WTC11 (cell line): ENCODE results near the gene FBRSL1. TPM values are rescaled to one million over a fixed set of nuclear protein-coding genes. Genes with fewer than 3 reads are reported as not detected.

ENCODE experiments used
- ATAC-seq: fragments of 200-7000 bp; cut with Tn5 transposase; 2 replicates; pipeline ENCODE4 v1.10.0; 2021; ENCODE audit warnings: mild to moderate bottlenecking, moderate library complexity
- CTCF ChIA-PET: fragments of 300-600 bp; sonication (Branson Sonifier 250); formaldehyde crosslinking; loops from one replicate; lab custom pipeline; 2021; ENCODE audit warnings: antibody characterized with exemption; lab: Charles Lee
- POLR2A ChIA-PET: fragments of 350-600 bp; sonication (Branson Sonifier 250); formaldehyde crosslinking; loops from one replicate; lab custom pipeline; 2021; ENCODE audit warnings: antibody characterized with exemption; lab: Charles Lee
- DNase-seq: peaks from one replicate; pipeline ENCODE4 v3.0.0; 2021; ENCODE audit warnings: low spot score
- H3K27ac Mint-ChIP-seq: 2 replicates; pipeline ENCODE4 v1.8.0; 2021; ENCODE audit warnings: mixed read lengths
- H3K27me3 Mint-ChIP-seq: 2 replicates; pipeline ENCODE4 v1.8.0; 2021; ENCODE audit warnings: low read depth, mild to moderate bottlenecking, moderate library complexity, mixed read lengths
- H3K36me3 Mint-ChIP-seq: 2 replicates; pipeline ENCODE4 v1.8.0; 2021; ENCODE audit warnings: mixed read lengths
- H3K4me1 Mint-ChIP-seq: 2 replicates; pipeline ENCODE4 v1.8.0; 2022; ENCODE audit warnings: mixed read lengths
- H3K4me3 Mint-ChIP-seq: 2 replicates; pipeline ENCODE4 v1.8.0; 2021; ENCODE audit warnings: mild to moderate bottlenecking, moderate library complexity, mixed read lengths
- H3K9me3 Mint-ChIP-seq: 2 replicates; pipeline ENCODE4 v1.8.0; 2021; ENCODE audit warnings: mixed read lengths
- ATF2 ChIP-seq: sonication (generic); formaldehyde crosslinking; IDR thresholded peaks from 2 replicates; pipeline ENCODE4 v1.8.1; 2022; ENCODE audit warnings: low read depth, missing genetic modification reagents, borderline replicate concordance
- ATF6 ChIP-seq: sonication (generic); formaldehyde crosslinking; IDR thresholded peaks from 2 replicates; pipeline ENCODE4 v1.8.1; 2023; ENCODE audit warnings: mild to moderate bottlenecking, missing genetic modification reagents
- CDX4 ChIP-seq: fragments of 250-450 bp; sonication (Bioruptor Pico); IDR thresholded peaks from 2 replicates; pipeline ENCODE4 v1.9.0; 2021; ENCODE audit warnings: moderate library complexity, mild to moderate bottlenecking, inconsistent platforms, borderline replicate concordance
- E2F4 ChIP-seq: sonication (generic); formaldehyde crosslinking; IDR thresholded peaks from 2 replicates; pipeline ENCODE4 v1.8.1; 2022; ENCODE audit warnings: low read depth, mild to moderate bottlenecking, moderate library complexity, missing genetic modification reagents, borderline replicate concordance
- ETV6 ChIP-seq: sonication (generic); formaldehyde crosslinking; IDR thresholded peaks from 2 replicates; pipeline ENCODE4 v1.8.1; 2022; ENCODE audit warnings: mild to moderate bottlenecking, missing genetic modification reagents
- FOXK1 ChIP-seq: sonication (generic); formaldehyde crosslinking; IDR thresholded peaks from 2 replicates; pipeline ENCODE4 v1.8.0; 2022; ENCODE audit warnings: mild to moderate bottlenecking, moderate library complexity, missing genetic modification reagents
- GABPB1 ChIP-seq: sonication (generic); formaldehyde crosslinking; IDR thresholded peaks from 2 replicates; pipeline ENCODE4 v1.8.1; 2023; ENCODE audit warnings: mild to moderate bottlenecking, missing genetic modification reagents
- HMGA2 ChIP-seq: fragments of 250-450 bp; sonication (Bioruptor Pico); IDR thresholded peaks from 2 replicates; pipeline ENCODE4 v1.4.0; 2021; ENCODE audit warnings: mild to moderate bottlenecking, moderate library complexity
- IRF2 ChIP-seq: sonication (generic); formaldehyde crosslinking; IDR thresholded peaks from 2 replicates; pipeline ENCODE4 v1.8.0; 2022; ENCODE audit warnings: low read depth, missing genetic modification reagents, borderline replicate concordance
- JAZF1 ChIP-seq: fragments of 250-450 bp; sonication (Bioruptor Pico); IDR thresholded peaks from 2 replicates; pipeline ENCODE4 v1.9.0; 2021; ENCODE audit warnings: moderate library complexity, mild to moderate bottlenecking, inconsistent platforms
- MYBL2 ChIP-seq: sonication (generic); formaldehyde crosslinking; IDR thresholded peaks from 2 replicates; pipeline ENCODE4 v1.8.1; 2023; ENCODE audit warnings: mild to moderate bottlenecking, moderate library complexity, missing genetic modification reagents
- NR2C2 ChIP-seq: sonication (generic); formaldehyde crosslinking; IDR thresholded peaks from 2 replicates; pipeline ENCODE4 v1.8.0; 2022; ENCODE audit warnings: mild to moderate bottlenecking, missing genetic modification reagents
- RELA ChIP-seq: sonication (generic); formaldehyde crosslinking; IDR thresholded peaks from 2 replicates; pipeline ENCODE4 v1.8.1; 2022; ENCODE audit warnings: missing genetic modification reagents, mild to moderate bottlenecking, borderline replicate concordance
- RORB ChIP-seq: fragments of 250-450 bp; sonication (Bioruptor Pico); IDR thresholded peaks from 2 replicates; pipeline ENCODE4 v1.9.0; 2021; ENCODE audit warnings: mild to moderate bottlenecking
- SOX15 ChIP-seq: fragments of 250-450 bp; sonication (Bioruptor Pico); IDR thresholded peaks from 2 replicates; pipeline ENCODE4 v1.9.0; 2021; ENCODE audit warnings: mild to moderate bottlenecking
- ZBTB21 ChIP-seq: sonication (generic); formaldehyde crosslinking; IDR thresholded peaks from 2 replicates; pipeline ENCODE4 v1.8.1; 2023; ENCODE audit warnings: mild to moderate bottlenecking, missing genetic modification reagents, borderline replicate concordance
- ZNF121 ChIP-seq: sonication (generic); formaldehyde crosslinking; IDR thresholded peaks from 2 replicates; pipeline ENCODE4 v1.8.0; 2023; ENCODE audit warnings: missing genetic modification reagents
- ZNF232 ChIP-seq: sonication (generic); formaldehyde crosslinking; IDR thresholded peaks from 2 replicates; pipeline ENCODE4 v1.8.0; 2022; ENCODE audit warnings: mild to moderate bottlenecking, missing genetic modification reagents
- ZNF396 ChIP-seq: fragments of 250-450 bp; sonication (Bioruptor Pico); IDR thresholded peaks from 2 replicates; pipeline ENCODE4 v1.8.0; 2021; ENCODE audit warnings: mild to moderate bottlenecking, moderate library complexity, borderline replicate concordance
- ZSCAN18 ChIP-seq: fragments of 250-450 bp; sonication (Bioruptor Pico); IDR thresholded peaks from 2 replicates; pipeline ENCODE4 v2.1.2; 2022; ENCODE audit warnings: mild to moderate bottlenecking, moderate library complexity
- total RNA-seq: library from RNA; stranded (reverse); gene quantifications from 3 replicates; pipeline ENCODE4 v1.2.3, GENCODE V29; 2021
- TF ChIP-seq, protein P1 (sequence below): sonication (generic); formaldehyde crosslinking; IDR thresholded peaks from 2 replicates; pipeline ENCODE4 v1.8.1; 2023; ENCODE audit warnings: mild to moderate bottlenecking, moderate library complexity, missing genetic modification reagents
- TF ChIP-seq, protein P2 (sequence below): sonication (generic); formaldehyde crosslinking; conservative IDR thresholded peaks from 2 replicates; pipeline ENCODE4 v1.8.1; 2022; ENCODE audit warnings: mild to moderate bottlenecking, missing genetic modification reagents
- TF ChIP-seq, protein P3 (sequence below): fragments of 250-450 bp; sonication (Bioruptor Pico); conservative IDR thresholded peaks from 2 replicates; pipeline ENCODE4 v1.9.0; 2021; ENCODE audit warnings: mild to moderate bottlenecking

Gene FBRSL1
- total RNA-seq, 1 experiment from 2014 or later, result 129 TPM

- no peaks in the 10 kb centered on the region for H3K9me3 Mint-ChIP-seq
- POLR2A ChIA-PET, result no interaction called here
- DNase-seq, result no peak
- peaks cover 19% of the 10 kb centered on the region for H3K4me1 Mint-ChIP-seq
- ATAC-seq, result no peak
- CTCF ChIA-PET, result no interaction called here
- H3K27me3 Mint-ChIP-seq, result peaks cover 42% of the 10 kb centered on the region
- H3K4me3 Mint-ChIP-seq, result peak overlapping the region; percentile 76
- no peak for TF ChIP-seq JAZF1 (CRISPR knock-in tag)
- TF ChIP-seq ZNF396 (CRISPR knock-in tag), result no peak
- TF ChIP-seq, protein P1, sequence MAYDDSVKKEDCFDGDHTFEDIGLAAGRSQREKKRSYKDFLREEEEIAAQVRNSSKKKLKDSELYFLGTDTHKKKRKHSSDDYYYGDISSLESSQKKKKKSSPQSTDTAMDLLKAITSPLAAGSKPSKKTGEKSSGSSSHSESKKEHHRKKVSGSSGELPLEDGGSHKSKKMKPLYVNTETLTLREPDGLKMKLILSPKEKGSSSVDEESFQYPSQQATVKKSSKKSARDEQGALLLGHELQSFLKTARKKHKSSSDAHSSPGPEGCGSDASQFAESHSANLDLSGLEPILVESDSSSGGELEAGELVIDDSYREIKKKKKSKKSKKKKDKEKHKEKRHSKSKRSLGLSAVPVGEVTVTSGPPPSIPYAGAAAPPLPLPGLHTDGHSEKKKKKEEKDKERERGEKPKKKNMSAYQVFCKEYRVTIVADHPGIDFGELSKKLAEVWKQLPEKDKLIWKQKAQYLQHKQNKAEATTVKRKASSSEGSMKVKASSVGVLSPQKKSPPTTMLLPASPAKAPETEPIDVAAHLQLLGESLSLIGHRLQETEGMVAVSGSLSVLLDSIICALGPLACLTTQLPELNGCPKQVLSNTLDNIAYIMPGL (CRISPR knock-in tag), result no peak
- TF ChIP-seq NR2C2 (CRISPR knock-in tag), result no peak
- TF ChIP-seq ATF2, result no peak
- no peak for TF ChIP-seq ZNF232 (CRISPR knock-in tag)
- no peak for TF ChIP-seq FOXK1 (CRISPR knock-in tag)
- TF ChIP-seq MYBL2 (CRISPR knock-in tag), result no peak
- TF ChIP-seq HMGA2 (CRISPR knock-in tag), result no peak
- TF ChIP-seq ZBTB21 (CRISPR knock-in tag), result no peak
- no peak for TF ChIP-seq E2F4
- TF ChIP-seq ZSCAN18 (CRISPR knock-in tag), result no peak
- TF ChIP-seq RELA, result no peak
- no peak for TF ChIP-seq CDX4
- TF ChIP-seq ATF6 (CRISPR knock-in tag), result no peak
- no peak for TF ChIP-seq SOX15
- no peak overlapping the region; the same call in 1 of the 2 replicates for H3K27ac Mint-ChIP-seq
- H3K36me3 Mint-ChIP-seq, result no peaks in the 10 kb centered on the region
These were observed 629 bp downstream of the FBRSL1 start for GRCh38 chr12:132490422-132491137.

DNA sequence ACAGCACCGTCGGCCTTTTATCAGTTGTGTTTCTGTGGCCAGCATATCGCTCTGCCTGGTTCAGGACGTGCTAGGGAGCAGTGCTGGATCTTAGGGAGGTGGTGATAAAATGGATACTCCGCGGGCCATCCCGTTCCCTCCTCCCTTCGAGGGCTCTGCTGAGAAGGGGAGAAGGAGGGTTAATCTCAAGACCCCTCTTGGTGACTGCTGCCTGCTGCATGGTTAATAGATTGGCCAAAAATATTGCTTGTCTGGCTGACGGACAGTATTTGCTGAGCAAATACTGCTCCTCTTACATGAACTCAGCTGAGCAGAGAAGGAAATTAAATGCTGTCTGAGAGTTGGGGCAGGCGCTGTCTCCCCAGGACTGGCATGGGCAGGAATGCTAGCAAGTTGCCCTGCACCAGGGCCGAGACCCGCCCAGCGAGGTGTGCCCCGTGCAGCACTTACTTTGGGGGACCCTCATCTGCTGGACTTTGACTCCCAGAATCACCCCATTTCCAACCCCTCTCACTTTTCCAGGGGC, 1.2 kb downstream of the FBRSL1 start:
- Mint-ChIP-seq H3K27ac (no peak overlapping the region; the same call in 1 of the 2 replicates), H3K4me3 (peak overlapping the region; percentile 76), H3K27me3 (peaks cover 36% of the 10 kb centered on the region), H3K4me1 (peaks cover 19% of the 10 kb centered on the region), H3K9me3 (no peaks in the 10 kb centered on the region), H3K36me3 (no peaks in the 10 kb centered on the region)
- CTCF ChIA-PET, result no interaction called here
- POLR2A ChIA-PET, result no interaction called here
- DNase-seq (no peak), ATAC-seq (no peak)
- TF ChIP-seq, protein P2, sequence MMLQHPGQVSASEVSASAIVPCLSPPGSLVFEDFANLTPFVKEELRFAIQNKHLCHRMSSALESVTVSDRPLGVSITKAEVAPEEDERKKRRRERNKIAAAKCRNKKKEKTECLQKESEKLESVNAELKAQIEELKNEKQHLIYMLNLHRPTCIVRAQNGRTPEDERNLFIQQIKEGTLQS (CRISPR knock-in tag), result no peak
- TF ChIP-seq GABPB1 (CRISPR knock-in tag) (no peak), IRF2 (CRISPR knock-in tag) (no peak), ETV6 (CRISPR knock-in tag) (no peak), ZNF121 (CRISPR knock-in tag) (no peak), RORB (CRISPR knock-in tag) (no peak)
- TF ChIP-seq, protein P3, sequence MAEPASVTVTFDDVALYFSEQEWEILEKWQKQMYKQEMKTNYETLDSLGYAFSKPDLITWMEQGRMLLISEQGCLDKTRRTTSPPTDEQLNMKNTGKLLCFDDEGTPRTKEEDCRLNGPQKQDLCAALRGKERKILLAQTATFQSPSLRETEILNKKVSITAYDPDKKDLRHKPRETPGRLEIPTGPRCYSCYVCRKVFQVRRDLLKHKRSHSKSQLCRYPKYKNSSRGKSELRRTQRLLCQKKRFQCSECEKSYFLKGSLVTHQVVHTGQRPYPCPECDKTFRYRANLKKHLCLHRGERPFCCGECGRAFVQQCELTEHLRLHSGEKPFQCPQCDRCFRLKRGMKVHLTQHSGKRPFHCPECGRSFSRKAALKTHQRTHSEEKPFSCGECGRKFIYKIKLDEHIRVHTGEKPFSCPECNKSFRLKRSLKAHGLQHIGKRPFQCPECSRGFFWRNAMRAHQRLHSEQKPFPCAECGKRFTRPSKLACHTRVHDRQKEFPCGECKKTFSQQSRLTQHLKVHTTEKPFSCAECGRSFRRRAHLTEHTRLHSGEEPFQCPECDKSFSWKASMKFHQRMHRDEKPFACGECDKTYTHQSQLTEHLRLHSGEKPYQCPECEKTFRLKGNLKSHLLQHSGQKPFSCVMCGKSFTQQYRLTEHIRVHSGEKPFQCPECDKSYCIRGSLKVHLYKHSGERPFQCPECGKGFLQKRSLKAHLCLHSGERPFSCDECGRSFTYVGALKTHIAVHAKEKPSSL (CRISPR knock-in tag), result no peak
